Fibroblast of peridontal ligament (primary cell): ENCODE data around the gene LCNL1.
A peak's percentile ranks its signal among the peaks of the same experiment; 100 is the strongest.

Experiments
- DNase-seq: peaks from one replicate; pipeline ENCODE4 v3.0.0-alpha.2; 2010; ENCODE audit errors: extremely low read depth

Gene LCNL1

GRCh38 chr9:136982232-136983051 lies at the start of gene LCNL1:
Gene LCNL1 (plus strand): TSS chr9:136982993. CDS start chr9:136983587, 594 bp downstream.
- DNase-seq: no peak

- no peak for DNase-seq
Measured at GRCh38 chr9:136934277-136934676, 48.5 kb upstream of the LCNL1 start.

- no peak for DNase-seq
Measured at GRCh38 chr9:136935651-136936050, 47.1 kb upstream of the LCNL1 start.

GRCh38 chr9:136936645-136937170 lies 46.1 kb upstream of the LCNL1 start:
- DNase-seq: no peak

- DNase-seq: no peak
Measured at GRCh38 chr9:136937186-136938001, 45.4 kb upstream of the LCNL1 start.

- DNase-seq: no peak
Measured at GRCh38 chr9:136939431-136939995, 43.3 kb upstream of the LCNL1 start.

GRCh38 chr9:136939996-136940525 lies 42.7 kb upstream of the LCNL1 start:
- DNase-seq: no peak

GRCh38 chr9:136940526-136941230 lies 42.1 kb upstream of the LCNL1 start:
- no peak for DNase-seq

GRCh38 chr9:136941231-136942111 lies 41.3 kb upstream of the LCNL1 start:
- DNase-seq: no peak

- DNase-seq: no peak
Measured at GRCh38 chr9:136942112-136942880, 40.5 kb upstream of the LCNL1 start.

GRCh38 chr9:136942881-136943230 lies 39.9 kb upstream of the LCNL1 start:
- DNase-seq: no peak

- DNase-seq: peak; percentile 10
Measured at GRCh38 chr9:136943291-136944211, 39.2 kb upstream of the LCNL1 start.

GRCh38 chr9:136944212-136944518 lies 38.6 kb upstream of the LCNL1 start:
- peak; percentile 45 for DNase-seq

GRCh38 chr9:136944519-136945332 lies 38.1 kb upstream of the LCNL1 start, which contains the start of the genes C8G and FBXW5:
Gene C8G (plus strand): TSS chr9:136945243. CDS start chr9:136945321, 78 bp downstream.
Gene FBXW5 (minus strand): TSS chr9:136944738. CDS start chr9:136944083, 655 bp downstream.
- DNase-seq: peak; percentile 88

GRCh38 chr9:136945333-136946227 lies 37.2 kb upstream of the LCNL1 start:
- DNase-seq: no peak

- DNase-seq: no peak
Measured at GRCh38 chr9:136946228-136947027, 36.4 kb upstream of the LCNL1 start.
